Activated T-cell treated with anti-CD3 and anti-CD28 coated beads, Interleukin-2, amount 50 U/mL, for 72 hours (primary cell): ENCODE data around the gene TRIM50. TPM values are rescaled to one million over a fixed set of nuclear protein-coding genes. Genes with fewer than 3 reads are reported as not detected.
"Not testable (repeated sequence)": the region's sequence is repeated elsewhere in the genome, so short reads cannot be mapped to it uniquely, and the experiment has no call there.

Experiments used
- ATAC-seq, 2 donors: fragments of 150-1000 bp; cut with Tn5 transposase; replicated peaks in 1 of 2; 2 replicates each; pipeline ENCODE4 v1.10.0; 2021; ENCODE audit warnings: moderate library complexity in 2 of 2, mild to moderate bottlenecking in 1 of 2
- DNase-seq, 2 donors: peaks; one replicate each; pipeline ENCODE4 v3.0.0; 2021 to 2022; ENCODE audit warnings: mixed read lengths in 1 of 2
- H3K27ac Mint-ChIP-seq: one replicate; pipeline ENCODE4 v1.8.0; 2022; ENCODE audit warnings: mild to moderate bottlenecking, moderate library complexity, mixed read lengths
- H3K27me3 Mint-ChIP-seq: one replicate; pipeline ENCODE4 v1.8.0; 2022; ENCODE audit warnings: low read depth, mixed read lengths
- H3K36me3 Mint-ChIP-seq, 2 donors: one replicate each; pipeline ENCODE4 v1.8.0; 2022; ENCODE audit warnings: mixed read lengths in 2 of 2, mild to moderate bottlenecking in 1 of 2; ENCODE audit not compliant: insufficient read depth in 2 of 2
- H3K4me1 Mint-ChIP-seq: one replicate; pipeline ENCODE4 v1.8.0; 2022; ENCODE audit warnings: low read depth, mixed read lengths
- H3K4me3 Mint-ChIP-seq, 2 donors: one replicate each; pipeline ENCODE4 v1.8.0; 2022; ENCODE audit warnings: mild to moderate bottlenecking in 2 of 2, mixed read lengths in 2 of 2, moderate library complexity in 2 of 2
- H3K9me3 Mint-ChIP-seq, 2 donors: one replicate each; pipeline ENCODE4 v1.8.0; 2022; ENCODE audit warnings: mixed read lengths in 2 of 2
- total RNA-seq, 2 donors: library from RNA; stranded (reverse); gene quantifications; one replicate each; pipeline ENCODE4 v1.2.3, GENCODE V29; 2022

TRIM50 gene
- total RNA-seq, 2 donors from 2014 or later, result not detected

- not testable (repeated sequence) for H3K4me3 Mint-ChIP-seq, ATAC-seq, H3K27ac Mint-ChIP-seq, H3K27me3 Mint-ChIP-seq, H3K36me3 Mint-ChIP-seq, DNase-seq, H3K9me3 Mint-ChIP-seq
- H3K4me1 Mint-ChIP-seq, result peaks cover 10% of the 10 kb centered on the region
Measured at GRCh38 chr7:73319541-73319940, 8.3 kb downstream of the TRIM50 start.

- H3K36me3 Mint-ChIP-seq, H3K4me3 Mint-ChIP-seq, H3K27me3 Mint-ChIP-seq, ATAC-seq, H3K9me3 Mint-ChIP-seq, H3K4me1 Mint-ChIP-seq, DNase-seq, H3K27ac Mint-ChIP-seq: not testable (repeated sequence)
Measured at GRCh38 chr7:73318656-73319204, 9.2 kb downstream of the TRIM50 start.

- Mint-ChIP-seq H3K36me3 (no peaks in the 10 kb centered on the region), H3K4me1 (no peaks in the 10 kb centered on the region), H3K27me3 (no peaks in the 10 kb centered on the region), H3K27ac (no peak overlapping the region), H3K9me3 (no peaks in the 10 kb centered on the region), H3K4me3 (no peak overlapping the region)
- DNase-seq (no peak), ATAC-seq (no peak)
Measured at GRCh38 chr7:73316521-73316920, 11.4 kb downstream of the TRIM50 start.

- H3K9me3 Mint-ChIP-seq, result peaks cover 0 to under 1% of the 10 kb centered on the region in 2 donors
- H3K27me3 Mint-ChIP-seq, result no peaks in the 10 kb centered on the region
- ATAC-seq (no peak), DNase-seq (no peak)
- no peaks in the 10 kb centered on the region for H3K36me3 Mint-ChIP-seq
- no peak overlapping the region for H3K4me3 Mint-ChIP-seq
- H3K4me1 Mint-ChIP-seq, result peaks cover 4% of the 10 kb centered on the region
- no peak overlapping the region for H3K27ac Mint-ChIP-seq
Measured at GRCh38 chr7:73314271-73314670, 13.6 kb downstream of the TRIM50 start.

- ATAC-seq (no peak), DNase-seq (no peak)
- Mint-ChIP-seq H3K4me1 (peaks cover 7% of the 10 kb centered on the region), H3K27ac (no peak overlapping the region), H3K27me3 (no peaks in the 10 kb centered on the region), H3K4me3 (no peak overlapping the region), H3K36me3 (peaks cover under 1 to 1% of the 10 kb centered on the region in 2 donors), H3K9me3 (peaks cover 0 to 1% of the 10 kb centered on the region in 2 donors)
Measured at GRCh38 chr7:73313521-73313906, 14.4 kb downstream of the TRIM50 start.

GRCh38 chr7:73312831-73313520 lies 14.9 kb downstream of the TRIM50 start:
- H3K9me3 Mint-ChIP-seq, result peaks cover 0 to 1% of the 10 kb centered on the region in 2 donors
- no peak for DNase-seq
- no peak overlapping the region for H3K27ac Mint-ChIP-seq
- H3K4me3 Mint-ChIP-seq, result no peak overlapping the region
- ATAC-seq, result no peak
- H3K4me1 Mint-ChIP-seq, result peaks cover 11% of the 10 kb centered on the region
- no peaks in the 10 kb centered on the region for H3K27me3 Mint-ChIP-seq
- H3K36me3 Mint-ChIP-seq, result peaks cover 1 to 4% of the 10 kb centered on the region in 2 donors

- not testable (repeated sequence) for ATAC-seq
Measured at GRCh38 chr7:73311421-73311820, 16.5 kb downstream of the TRIM50 start.

GRCh38 chr7:73308665-73309214 lies 19.1 kb downstream of the TRIM50 start, which contains the start of gene NSUN5:
Gene NSUN5 (minus strand): TSS chr7:73308826. CDS start chr7:73308790, 36 bp downstream.
- H3K4me3 Mint-ChIP-seq, result peak within 1 kb of the TSS; percentile 96 to 100
- ATAC-seq, result peak; percentile 98 to 99
- peaks cover 0 to 1% of the 10 kb centered on the region in 2 donors for H3K9me3 Mint-ChIP-seq
- H3K27ac Mint-ChIP-seq, result peak within 1 kb of the TSS; percentile 94
- H3K27me3 Mint-ChIP-seq, result no peaks in the 10 kb centered on the region
- peak; percentile 94 to 95 for DNase-seq
- H3K4me1 Mint-ChIP-seq, result peaks cover 33% of the 10 kb centered on the region
- peaks cover 4 to 19% of the 10 kb centered on the region in 2 donors for H3K36me3 Mint-ChIP-seq

More at GRCh38 chr7:73311421-73311820, 16.5 kb downstream of the TRIM50 start:
- not testable (repeated sequence) for DNase-seq, H3K9me3 Mint-ChIP-seq, H3K27me3 Mint-ChIP-seq, H3K4me3 Mint-ChIP-seq, H3K27ac Mint-ChIP-seq
- Mint-ChIP-seq H3K36me3 (peaks cover 1 to 14% of the 10 kb centered on the region in 2 donors), H3K4me1 (peaks cover 26% of the 10 kb centered on the region)

- Mint-ChIP-seq H3K27me3 (no peaks in the 10 kb centered on the region), H3K9me3 (peaks cover 0 to 1% of the 10 kb centered on the region in 2 donors), H3K27ac (peak overlapping the region; percentile 94), H3K4me1 (peaks cover 33% of the 10 kb centered on the region), H3K36me3 (peaks cover 4 to 19% of the 10 kb centered on the region in 2 donors), H3K4me3 (peak overlapping the region; percentile 96 to 100)
- DNase-seq, result no peak
- peak; percentile 66 to 67 for ATAC-seq
Measured at GRCh38 chr7:73308074-73308664, 19.7 kb downstream of the TRIM50 start.

GRCh38 chr7:73307436-73307835 lies 20.4 kb downstream of the TRIM50 start:
- Mint-ChIP-seq H3K4me1 (peaks cover 33% of the 10 kb centered on the region), H3K27me3 (no peaks in the 10 kb centered on the region), H3K36me3 (peaks cover 4 to 19% of the 10 kb centered on the region in 2 donors), H3K4me3 (peak overlapping the region; percentile 96 to 100), H3K9me3 (peaks cover 0 to 1% of the 10 kb centered on the region in 2 donors), H3K27ac (peak overlapping the region; percentile 20)
- no peak for ATAC-seq
- no peak for DNase-seq

GRCh38 chr7:73304612-73305387 lies 23.1 kb downstream of the TRIM50 start:
- ATAC-seq, DNase-seq, H3K27ac Mint-ChIP-seq, H3K27me3 Mint-ChIP-seq, H3K4me3 Mint-ChIP-seq, H3K9me3 Mint-ChIP-seq: not testable (repeated sequence)
- peaks cover 33% of the 10 kb centered on the region for H3K4me1 Mint-ChIP-seq
- H3K36me3 Mint-ChIP-seq, result peaks cover 4 to 19% of the 10 kb centered on the region in 2 donors

GRCh38 chr7:73304071-73304470 lies 23.8 kb downstream of the TRIM50 start:
- Mint-ChIP-seq H3K4me1 (peaks cover 28% of the 10 kb centered on the region), H3K9me3 (no peaks in the 10 kb centered on the region), H3K27me3 (no peaks in the 10 kb centered on the region), H3K36me3 (peaks cover 4 to 19% of the 10 kb centered on the region in 2 donors), H3K4me3 (no peak overlapping the region), H3K27ac (no peak overlapping the region)
- ATAC-seq (no peak), DNase-seq (no peak)
